ENCODE measurements around the gene BMP5.

- no peak for TF ChIP-seq CTCF (IDR thresholded peaks at IDR 0.05)
- TF ChIP-seq POLR2A (IDR thresholded peaks at IDR 0.05): no peak
- no peak for TF ChIP-seq POLR2AphosphoS5 (IDR thresholded peaks at IDR 0.05)
Observed at GRCh38 chr6:55892749-55893357, 17.5 kb upstream of the BMP5 start.
